ENCODE measurements around the gene LRFN2. TPM values are rescaled to one million over a fixed set of nuclear protein-coding genes. Genes with fewer than 3 reads are reported as not detected.
A peak's percentile ranks its signal among the peaks of the same experiment; 100 is the strongest.

Gene LRFN2
- total RNA-seq = not detected
- long read RNA-seq = 0 reads

GRCh38 chr6:40587240-40588069 is at the start of gene LRFN2:
Gene LRFN2 (minus strand): TSS chr6:40587364.
- ATAC-seq = peak; percentile 98
- intact Hi-C loops (cut with micrococcal nuclease) = no loop called here
- peak; percentile 83 for DNase-seq

- intact Hi-C loops (cut with micrococcal nuclease) = no loop called here
- no peak for DNase-seq
Measured at GRCh38 chr6:40634429-40634828, 47.3 kb upstream of the LRFN2 start.

GRCh38 chr6:40631744-40632143 is 44.6 kb upstream of the LRFN2 start:
- no peak for ATAC-seq
- intact Hi-C loops (cut with micrococcal nuclease) = no loop called here
- DNase-seq = no peak

More at GRCh38 chr6:40634429-40634828, 47.3 kb upstream of the LRFN2 start:
- ATAC-seq = no peak

- intact Hi-C loops (cut with micrococcal nuclease) = no loop called here
- DNase-seq = no peak
- no peak for ATAC-seq
Measured at GRCh38 chr6:40630488-40630887, 43.3 kb upstream of the LRFN2 start.

- no peak for ATAC-seq
- intact Hi-C loops (cut with micrococcal nuclease) = no loop called here
- no peak for DNase-seq
Measured at GRCh38 chr6:40630051-40630450, 42.9 kb upstream of the LRFN2 start.

GRCh38 chr6:40629463-40629862 is 42.3 kb upstream of the LRFN2 start:
- DNase-seq (no peak), ATAC-seq (no peak)
- intact Hi-C loops (cut with micrococcal nuclease) = no loop called here

GRCh38 chr6:40627316-40627715 is 40.2 kb upstream of the LRFN2 start:
- intact Hi-C loops (cut with micrococcal nuclease) = no loop called here
- ATAC-seq (no peak), DNase-seq (no peak)

GRCh38 chr6:40626886-40627285 is 39.7 kb upstream of the LRFN2 start:
- intact Hi-C loops (cut with micrococcal nuclease) = no loop called here
- ATAC-seq = no peak
- no peak for DNase-seq

- intact Hi-C loops (cut with micrococcal nuclease) = no loop called here
- ATAC-seq (no peak), DNase-seq (no peak)
Measured at GRCh38 chr6:40623932-40624331, 36.8 kb upstream of the LRFN2 start.

GRCh38 chr6:40623178-40623577 is 36.0 kb upstream of the LRFN2 start:
- ATAC-seq (no peak), DNase-seq (no peak)
- intact Hi-C loops (cut with micrococcal nuclease) = no loop called here

GRCh38 chr6:40620574-40621240 is 33.5 kb upstream of the LRFN2 start:
- DNase-seq (no peak), ATAC-seq (no peak)
- intact Hi-C loops (cut with micrococcal nuclease) = no loop called here

- no peak for ATAC-seq
Measured at GRCh38 chr6:40614671-40615070, 27.5 kb upstream of the LRFN2 start.

GRCh38 chr6:40611912-40612311 is 24.7 kb upstream of the LRFN2 start:
- intact Hi-C loops (cut with micrococcal nuclease) = no loop called here
- DNase-seq (no peak), ATAC-seq (peak; percentile 25)

More at GRCh38 chr6:40614671-40615070, 27.5 kb upstream of the LRFN2 start:
- no peak for DNase-seq
- intact Hi-C loops (cut with micrococcal nuclease) = no loop called here

- DNase-seq (no peak), ATAC-seq (no peak)
- intact Hi-C loops (cut with micrococcal nuclease) = no loop called here
Measured at GRCh38 chr6:40611434-40611833, 24.3 kb upstream of the LRFN2 start.

- ATAC-seq (no peak), DNase-seq (no peak)
- intact Hi-C loops (cut with micrococcal nuclease) = no loop called here
Measured at GRCh38 chr6:40610229-40610628, 23.1 kb upstream of the LRFN2 start.

GRCh38 chr6:40606981-40607380 is 19.8 kb upstream of the LRFN2 start:
- intact Hi-C loops (cut with micrococcal nuclease) = no loop called here
- DNase-seq (no peak), ATAC-seq (no peak)

- intact Hi-C loops (cut with micrococcal nuclease) = no loop called here
- DNase-seq = no peak
- ATAC-seq = no peak
Measured at GRCh38 chr6:40606526-40606925, 19.4 kb upstream of the LRFN2 start.

GRCh38 chr6:40604082-40604481 is 16.9 kb upstream of the LRFN2 start:
- DNase-seq (no peak), ATAC-seq (no peak)
- intact Hi-C loops (cut with micrococcal nuclease) = no loop called here

- ATAC-seq = peak; percentile 54
- intact Hi-C loops (cut with micrococcal nuclease) = no loop called here
- DNase-seq = peak; percentile 35
Measured at GRCh38 chr6:40599555-40599954, 12.4 kb upstream of the LRFN2 start.

- intact Hi-C loops (cut with micrococcal nuclease) = no loop called here
- ATAC-seq (no peak), DNase-seq (no peak)
Measured at GRCh38 chr6:40598516-40598915, 11.4 kb upstream of the LRFN2 start.

GRCh38 chr6:40597301-40597700 is 10.1 kb upstream of the LRFN2 start:
- no peak for DNase-seq
- no peak for ATAC-seq
- intact Hi-C loops (cut with micrococcal nuclease) = no loop called here

Measured in left ventricle myocardium superior (tissue), 1 donor.